MCF 10A (cell line): ENCODE measurements around the gene SLC1A1. TPM values are rescaled to one million over a fixed set of nuclear protein-coding genes. Genes with fewer than 3 reads are reported as not detected.

Experiments used
- BruUV-seq: library from RNA; stranded (reverse); fragments of 400-500 nt; replicated peaks from 2 replicates; lab custom pipeline; 2021; lab: Mats Ljungman, UMichigan
- CTCF ChIA-PET: fragments of 300-600 bp; sonication (Branson Sonifier 250); formaldehyde crosslinking; extraction: SDS; loops from one replicate; lab custom pipeline; 2021; ENCODE audit warnings: antibody characterized with exemption, inconsistent platforms; lab: Yijun Ruan, JAX
- POLR2A ChIA-PET: fragments of 300-600, 350-650 bp; sonication (Branson Sonifier 250); formaldehyde crosslinking; extraction: SDS; loops from one replicate; lab custom pipeline; 2020; ENCODE audit warnings: antibody characterized with exemption, inconsistent platforms; lab: Yijun Ruan, JAX
- DNase-seq: peaks from one replicate; pipeline ENCODE4 v3.0.0-alpha.2; 2018; ENCODE audit not compliant: unreplicated experiment
- H3K27ac Mint-ChIP-seq: one replicate; pipeline ENCODE4 v1.8.0; 2022; ENCODE audit warnings: mild to moderate bottlenecking, low read depth, mixed read lengths; ENCODE audit not compliant: unreplicated experiment
- H3K27me3 Mint-ChIP-seq: one replicate; pipeline ENCODE4 v1.8.0; 2022; ENCODE audit warnings: mixed read lengths; ENCODE audit not compliant: insufficient read depth, unreplicated experiment
- H3K36me3 Mint-ChIP-seq: one replicate; pipeline ENCODE4 v1.8.0; 2022; ENCODE audit warnings: mild to moderate bottlenecking, moderate library complexity, mixed read lengths; ENCODE audit not compliant: insufficient read depth, unreplicated experiment
- H3K4me1 Mint-ChIP-seq: one replicate; pipeline ENCODE4 v1.8.0; 2022; ENCODE audit warnings: mixed read lengths; ENCODE audit not compliant: insufficient read depth, unreplicated experiment
- H3K4me3 Mint-ChIP-seq: one replicate; pipeline ENCODE4 v1.8.0; 2022; ENCODE audit warnings: mild to moderate bottlenecking, moderate library complexity, mixed read lengths; ENCODE audit not compliant: unreplicated experiment
- H3K9me3 Mint-ChIP-seq: one replicate; pipeline ENCODE4 v1.8.0; 2022; ENCODE audit warnings: mixed read lengths; ENCODE audit not compliant: unreplicated experiment
- intact Hi-C: fragments of 100-400 bp; cut with micrococcal nuclease; formaldehyde crosslinking; loops from 2 replicates; pipeline ENCODE4 v1.14.1; 2022
- total RNA-seq: library from RNA; stranded (reverse); gene quantifications from 2 replicates; pipeline ENCODE4 v1.2.3, GENCODE V29; 2022
- TF ChIP-seq, protein P1 (sequence below): fragments of 200-600 bp; IDR thresholded peaks from one replicate; pipeline ENCODE4 v1.8.0; 2022; ENCODE audit warnings: antibody characterized with exemption, mild to moderate bottlenecking; ENCODE audit not compliant: unreplicated experiment

The SLC1A1 gene
- total RNA-seq, 1 experiment from 2014 or later = 0.16 TPM

GRCh38 chr9:4537581-4537980, 47.3 kb downstream of the SLC1A1 start:
- H3K27me3 Mint-ChIP-seq = peaks cover 10% of the 10 kb centered on the region
- POLR2A ChIA-PET = no interaction called here
- H3K4me1 Mint-ChIP-seq = no peaks in the 10 kb centered on the region
- CTCF ChIA-PET = no interaction called here
- intact Hi-C loops = no loop called here
- no TSS peak for BruUV-seq
- no peaks in the 10 kb centered on the region for H3K36me3 Mint-ChIP-seq
- H3K4me3 Mint-ChIP-seq = no peak overlapping the region
- H3K27ac Mint-ChIP-seq = no peak overlapping the region
- H3K9me3 Mint-ChIP-seq = no peaks in the 10 kb centered on the region
- DNase-seq = no peak
- TF ChIP-seq, protein P1, sequence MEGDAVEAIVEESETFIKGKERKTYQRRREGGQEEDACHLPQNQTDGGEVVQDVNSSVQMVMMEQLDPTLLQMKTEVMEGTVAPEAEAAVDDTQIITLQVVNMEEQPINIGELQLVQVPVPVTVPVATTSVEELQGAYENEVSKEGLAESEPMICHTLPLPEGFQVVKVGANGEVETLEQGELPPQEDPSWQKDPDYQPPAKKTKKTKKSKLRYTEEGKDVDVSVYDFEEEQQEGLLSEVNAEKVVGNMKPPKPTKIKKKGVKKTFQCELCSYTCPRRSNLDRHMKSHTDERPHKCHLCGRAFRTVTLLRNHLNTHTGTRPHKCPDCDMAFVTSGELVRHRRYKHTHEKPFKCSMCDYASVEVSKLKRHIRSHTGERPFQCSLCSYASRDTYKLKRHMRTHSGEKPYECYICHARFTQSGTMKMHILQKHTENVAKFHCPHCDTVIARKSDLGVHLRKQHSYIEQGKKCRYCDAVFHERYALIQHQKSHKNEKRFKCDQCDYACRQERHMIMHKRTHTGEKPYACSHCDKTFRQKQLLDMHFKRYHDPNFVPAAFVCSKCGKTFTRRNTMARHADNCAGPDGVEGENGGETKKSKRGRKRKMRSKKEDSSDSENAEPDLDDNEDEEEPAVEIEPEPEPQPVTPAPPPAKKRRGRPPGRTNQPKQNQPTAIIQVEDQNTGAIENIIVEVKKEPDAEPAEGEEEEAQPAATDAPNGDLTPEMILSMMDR = no peak

DNA sequence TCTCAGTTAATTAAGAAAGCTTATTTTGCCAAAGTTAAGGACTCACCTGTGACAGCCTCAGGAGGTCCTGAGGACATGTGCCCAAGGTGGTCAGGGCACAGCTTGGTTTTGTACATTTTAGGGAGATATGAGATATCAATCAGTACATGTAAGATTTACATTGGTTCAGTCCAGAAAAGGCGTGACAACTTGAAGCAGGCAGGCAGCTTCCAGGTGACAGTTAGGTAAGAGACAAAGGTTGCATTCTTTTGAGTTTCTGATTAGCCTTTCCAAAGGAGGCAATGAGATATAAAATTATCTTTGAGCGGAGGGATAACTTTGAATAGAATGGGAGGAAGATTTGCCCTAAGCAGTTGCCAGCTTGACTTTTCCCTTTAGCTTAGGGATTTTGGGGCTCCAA, 47.8 kb downstream of the SLC1A1 start:
- Mint-ChIP-seq H3K27me3 (peaks cover 10% of the 10 kb centered on the region), H3K36me3 (no peaks in the 10 kb centered on the region), H3K9me3 (no peaks in the 10 kb centered on the region), H3K27ac (no peak overlapping the region), H3K4me3 (no peak overlapping the region), H3K4me1 (no peaks in the 10 kb centered on the region)
- BruUV-seq = no TSS peak
- ChIA-PET CTCF (interaction anchor here (0.6 to 1.4 kb wide), 3 partner anchors 10 to 218 kb away, joined by 3 to 4 read pairs (median 3); no protein-coding TSS in a partner anchor), POLR2A (no interaction called here)
- no peak for DNase-seq
- TF ChIP-seq, protein P1 = no peak
- intact Hi-C loops = no loop called here

- Mint-ChIP-seq H3K9me3 (no peaks in the 10 kb centered on the region), H3K27me3 (peaks cover 8% of the 10 kb centered on the region), H3K4me1 (no peaks in the 10 kb centered on the region), H3K27ac (no peak overlapping the region), H3K36me3 (no peaks in the 10 kb centered on the region), H3K4me3 (no peak overlapping the region)
- BruUV-seq = no TSS peak
- ChIA-PET POLR2A (no interaction called here), CTCF (interaction anchor here (0.6 to 1.4 kb wide), 3 partner anchors 10 to 218 kb away, joined by 3 to 4 read pairs (median 3); no protein-coding TSS in a partner anchor)
- intact Hi-C loops = no loop called here
- DNase-seq = no peak
- TF ChIP-seq, protein P1 = no peak
Measured at GRCh38 chr9:4538621-4539020, 48.4 kb downstream of the SLC1A1 start.

- intact Hi-C loops = no loop called here
- no peak for DNase-seq
- Mint-ChIP-seq H3K27ac (no peak overlapping the region), H3K4me1 (no peaks in the 10 kb centered on the region), H3K9me3 (no peaks in the 10 kb centered on the region), H3K27me3 (no peaks in the 10 kb centered on the region), H3K4me3 (no peak overlapping the region), H3K36me3 (no peaks in the 10 kb centered on the region)
- ChIA-PET CTCF (interaction anchor here (1.1 kb wide), 1 partner anchor 62 kb away, joined by 3 read pairs; no protein-coding TSS in a partner anchor), POLR2A (interaction anchor here (0.6 kb wide), 1 partner anchor 541 kb away, joined by 3 read pairs; no protein-coding TSS in a partner anchor)
- TF ChIP-seq, protein P1 = no peak
- no TSS peak for BruUV-seq
Measured at GRCh38 chr9:4540425-4540824, 50.2 kb downstream of the SLC1A1 start.
